ENCODE results near the gene CDT1.

- no peak for TF ChIP-seq CTCF (IDR thresholded peaks at IDR 0.05)
- TF ChIP-seq POLR2A (IDR thresholded peaks at IDR 0.05) = no peak
Observed at GRCh38 chr16:88804552-88805339, 1.2 kb downstream of the CDT1 start.

Data from testis (tissue), 2 donors.